ENCODE data around the gene FASTK. TPM values are rescaled to one million over a fixed set of nuclear protein-coding genes. Genes with fewer than 3 reads are reported as not detected.
A peak's percentile ranks its signal among the peaks of the same experiment; 100 is the strongest.

FASTK gene
- total RNA-seq, 1 donor from 2014 or later = 75.7 TPM

GRCh38 chr7:151058781-151059366, 21.7 kb downstream of the FASTK start:
- TF ChIP-seq, protein P1, sequence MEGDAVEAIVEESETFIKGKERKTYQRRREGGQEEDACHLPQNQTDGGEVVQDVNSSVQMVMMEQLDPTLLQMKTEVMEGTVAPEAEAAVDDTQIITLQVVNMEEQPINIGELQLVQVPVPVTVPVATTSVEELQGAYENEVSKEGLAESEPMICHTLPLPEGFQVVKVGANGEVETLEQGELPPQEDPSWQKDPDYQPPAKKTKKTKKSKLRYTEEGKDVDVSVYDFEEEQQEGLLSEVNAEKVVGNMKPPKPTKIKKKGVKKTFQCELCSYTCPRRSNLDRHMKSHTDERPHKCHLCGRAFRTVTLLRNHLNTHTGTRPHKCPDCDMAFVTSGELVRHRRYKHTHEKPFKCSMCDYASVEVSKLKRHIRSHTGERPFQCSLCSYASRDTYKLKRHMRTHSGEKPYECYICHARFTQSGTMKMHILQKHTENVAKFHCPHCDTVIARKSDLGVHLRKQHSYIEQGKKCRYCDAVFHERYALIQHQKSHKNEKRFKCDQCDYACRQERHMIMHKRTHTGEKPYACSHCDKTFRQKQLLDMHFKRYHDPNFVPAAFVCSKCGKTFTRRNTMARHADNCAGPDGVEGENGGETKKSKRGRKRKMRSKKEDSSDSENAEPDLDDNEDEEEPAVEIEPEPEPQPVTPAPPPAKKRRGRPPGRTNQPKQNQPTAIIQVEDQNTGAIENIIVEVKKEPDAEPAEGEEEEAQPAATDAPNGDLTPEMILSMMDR (IDR thresholded peaks at IDR 0.05; ENCODE audit: borderline replicate concordance) = no peak
- H3K27ac ChIP-seq (replicated peaks) = peak overlapping the region; percentile 97
- peak overlapping the region; percentile 93 for H3K4me3 ChIP-seq
- peaks cover 68% of the 10 kb centered on the region for H3K4me1 ChIP-seq
- DNase-seq = no peak
- no peaks in the 10 kb centered on the region for H3K27me3 ChIP-seq (ENCODE audit: low read depth)
- H3K36me3 ChIP-seq = no peaks in the 10 kb centered on the region
- intact Hi-C loops (cut with micrococcal nuclease) = no loop called here
- no peaks in the 10 kb centered on the region for H3K9me3 ChIP-seq (replicated peaks)

- peak; percentile 99 for DNase-seq
- Histone ChIP-seq H3K36me3 (no peaks in the 10 kb centered on the region), H3K27me3 (ENCODE audit: low read depth) (no peaks in the 10 kb centered on the region), H3K9me3 (replicated peaks) (no peaks in the 10 kb centered on the region), H3K4me3 (peak overlapping the region; percentile 93), H3K4me1 (peaks cover 61% of the 10 kb centered on the region), H3K27ac (replicated peaks) (peak overlapping the region; percentile 97)
- intact Hi-C loops (cut with micrococcal nuclease) = no loop called here
- TF ChIP-seq, protein P1 (IDR thresholded peaks at IDR 0.05; ENCODE audit: borderline replicate concordance) = no peak
Observed at GRCh38 chr7:151057989-151058780, 22.4 kb downstream of the FASTK start.

DNA sequence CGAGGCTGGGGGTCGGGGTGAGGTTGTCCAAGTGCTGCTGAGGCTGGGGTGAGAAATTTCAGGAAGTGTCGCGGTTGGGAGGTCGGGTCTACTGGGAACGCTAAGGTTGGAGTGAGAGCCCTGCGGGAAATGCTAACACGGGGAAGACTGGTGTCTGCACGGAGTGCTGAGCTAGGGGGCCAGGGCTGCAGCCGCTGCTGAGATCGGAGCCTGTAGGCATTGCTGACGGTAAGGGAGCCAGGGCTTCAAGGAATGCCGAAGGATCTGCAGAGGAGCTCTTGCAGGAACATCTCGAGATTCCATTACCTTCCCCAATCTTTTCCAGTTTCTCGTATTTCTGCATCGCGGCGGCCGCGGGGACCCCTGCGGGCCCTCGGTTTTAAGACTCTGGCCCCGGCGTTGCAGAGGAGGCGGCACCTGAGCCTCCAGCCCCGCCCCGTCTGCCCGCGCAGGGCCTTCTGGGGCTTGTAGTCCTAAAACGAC, 23.1 kb downstream of the FASTK start, which contains the start of gene CDK5:
TSS of gene CDK5 (minus strand) at position 392 of the 483 bp plus-strand sequence. CDS start at position 343, 49 bp downstream.
- peaks cover 55% of the 10 kb centered on the region for H3K4me1 ChIP-seq
- peak within 1 kb of the TSS; percentile 93 for H3K4me3 ChIP-seq
- DNase-seq = no peak
- no peaks in the 10 kb centered on the region for H3K36me3 ChIP-seq
- H3K27ac ChIP-seq (replicated peaks) = peak within 1 kb of the TSS; percentile 97
- TF ChIP-seq, protein P1 (IDR thresholded peaks at IDR 0.05; ENCODE audit: borderline replicate concordance) = no peak
- intact Hi-C loops (cut with micrococcal nuclease) = no loop called here
- no peaks in the 10 kb centered on the region for H3K27me3 ChIP-seq (ENCODE audit: low read depth)
- no peaks in the 10 kb centered on the region for H3K9me3 ChIP-seq (replicated peaks)

- intact Hi-C loops (cut with micrococcal nuclease) = no loop called here
- TF ChIP-seq, protein P1 (IDR thresholded peaks at IDR 0.05; ENCODE audit: borderline replicate concordance) = no peak
- no peaks in the 10 kb centered on the region for H3K27me3 ChIP-seq (ENCODE audit: low read depth)
- no peak for DNase-seq
- peaks cover 48% of the 10 kb centered on the region for H3K4me1 ChIP-seq
- H3K36me3 ChIP-seq = no peaks in the 10 kb centered on the region
- H3K9me3 ChIP-seq (replicated peaks) = no peaks in the 10 kb centered on the region
- peak overlapping the region; percentile 97 for H3K27ac ChIP-seq (replicated peaks)
- peak overlapping the region; percentile 93 for H3K4me3 ChIP-seq
Observed at GRCh38 chr7:151056666-151057505, 23.7 kb downstream of the FASTK start.

DNA sequence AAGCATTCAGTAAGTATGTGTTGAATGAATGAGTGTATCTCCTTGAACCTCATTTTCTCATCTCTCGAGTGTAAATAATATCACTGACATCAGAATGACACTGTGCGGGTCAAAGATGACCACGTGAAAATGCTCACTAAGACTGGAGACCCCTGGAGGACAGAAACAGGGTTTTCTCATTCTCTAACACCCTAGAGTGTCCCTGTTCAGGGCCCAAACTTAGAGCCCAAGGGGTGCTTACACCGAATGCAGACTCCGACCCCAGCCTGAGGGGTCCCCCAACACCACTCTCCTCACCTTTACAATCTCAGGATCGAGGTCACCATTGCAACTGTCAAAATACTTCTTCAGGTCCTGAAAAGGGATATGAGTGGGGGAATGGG, 24.3 kb downstream of the FASTK start:
- intact Hi-C loops (cut with micrococcal nuclease) = no loop called here
- no peak overlapping the region for H3K4me3 ChIP-seq
- peaks cover 45% of the 10 kb centered on the region for H3K4me1 ChIP-seq
- DNase-seq = no peak
- no peaks in the 10 kb centered on the region for H3K9me3 ChIP-seq (replicated peaks)
- TF ChIP-seq, protein P1 (IDR thresholded peaks at IDR 0.05; ENCODE audit: borderline replicate concordance) = no peak
- H3K27me3 ChIP-seq (ENCODE audit: low read depth) = no peaks in the 10 kb centered on the region
- H3K27ac ChIP-seq (replicated peaks) = no peak overlapping the region
- no peaks in the 10 kb centered on the region for H3K36me3 ChIP-seq

Measured in left ventricle myocardium inferior (tissue), 1 donor.